Fibroblast of skin of right quadriceps (primary cell): ENCODE data around the gene RHOB.
"Not testable (repeated sequence)": the region's sequence is repeated elsewhere in the genome, so short reads cannot be mapped to it uniquely, and the experiment has no call there.

Experiments
- DNase-seq: peaks from one replicate; pipeline ENCODE4 v3.0.0-alpha.2; 2013

Gene RHOB

DNA sequence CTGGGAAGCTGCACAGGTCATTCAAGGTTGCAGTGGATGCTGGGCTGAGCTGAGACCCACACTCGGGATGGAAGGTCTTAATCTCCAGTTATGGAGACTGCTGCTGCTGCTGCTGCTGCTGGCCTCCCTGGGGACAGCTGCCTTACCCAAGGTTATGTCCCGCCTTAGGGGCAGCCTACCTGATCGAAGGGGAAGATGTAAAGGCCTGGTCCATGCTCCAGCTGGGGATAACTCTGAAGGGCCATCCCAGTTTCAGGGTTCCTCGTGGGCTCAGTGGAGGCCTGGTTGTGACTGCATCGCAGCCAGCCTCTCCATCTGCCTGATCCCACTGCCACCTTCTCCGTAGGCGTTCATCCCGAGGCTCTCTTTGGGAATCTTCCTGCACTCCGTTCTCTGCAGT, 33.0 kb downstream of the RHOB start:
- no peak for DNase-seq

DNA sequence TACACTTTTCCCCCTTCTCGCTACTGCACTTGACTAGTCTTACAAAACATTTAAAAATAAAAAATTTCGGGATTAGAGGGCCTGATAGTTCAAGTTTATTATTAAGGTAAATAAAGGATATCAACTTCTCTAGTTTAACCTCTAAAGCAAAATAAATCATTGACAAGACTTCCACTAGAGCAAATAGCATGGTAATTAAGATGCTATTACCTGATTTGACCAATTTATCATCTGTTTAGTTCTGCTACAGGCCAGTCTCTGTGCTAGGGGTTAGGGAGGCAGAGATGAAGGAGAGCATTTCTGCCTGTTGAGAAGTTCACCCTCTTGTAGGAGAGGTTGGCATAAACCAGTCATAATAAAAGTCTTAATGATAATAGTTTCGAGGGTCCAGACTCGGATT, 34.0 kb downstream of the RHOB start:
- no peak for DNase-seq

DNA sequence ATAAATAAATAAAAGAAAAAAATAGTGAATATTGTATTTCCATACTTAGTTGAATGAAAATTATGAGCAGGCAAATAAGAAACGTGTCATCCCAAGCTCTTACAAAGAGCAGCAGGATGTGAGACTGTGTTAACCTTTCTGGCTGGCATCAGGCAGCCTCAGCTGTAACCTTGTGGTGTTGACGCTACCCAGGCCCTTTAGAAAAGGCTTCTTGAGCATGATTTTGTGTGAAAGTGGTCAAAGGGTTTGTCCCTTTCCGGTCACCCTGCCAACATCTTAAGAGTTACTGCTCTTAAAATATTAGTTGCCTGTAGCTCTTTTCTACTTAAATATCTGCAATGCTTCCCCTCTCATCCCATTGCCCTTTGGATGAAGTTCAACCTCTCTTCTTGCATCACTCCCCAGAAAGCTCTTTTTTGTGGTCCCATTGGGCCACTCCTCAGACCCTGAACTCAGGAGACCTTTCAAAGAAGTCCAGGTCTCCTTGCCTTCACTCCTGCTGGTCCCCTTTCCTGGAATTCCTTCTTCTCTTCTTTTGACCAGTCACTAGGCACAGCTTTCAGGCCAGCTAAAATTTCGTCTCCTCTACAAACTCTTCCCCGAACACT, 35.0 kb downstream of the RHOB start:
- no peak for DNase-seq

DNA sequence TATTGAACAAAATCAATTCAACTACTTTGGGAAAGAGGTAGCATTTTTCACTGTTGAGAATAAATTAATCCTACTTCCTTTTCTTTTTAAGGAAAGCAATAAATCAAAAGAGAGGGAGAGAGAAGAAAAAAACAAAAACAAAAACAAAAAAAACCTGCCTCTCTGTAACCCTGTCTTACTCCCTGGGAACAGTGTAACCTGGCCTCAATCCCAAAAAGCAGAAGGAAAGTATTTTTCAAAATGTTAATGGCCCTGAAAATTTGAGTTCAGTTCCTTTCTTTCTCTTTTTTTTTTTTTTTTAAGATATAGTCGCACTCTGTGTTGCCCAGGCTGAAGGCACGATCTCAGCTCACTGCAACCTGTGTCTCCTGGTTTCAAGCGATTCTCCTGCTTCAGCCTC, 35.9 kb downstream of the RHOB start:
- DNase-seq: no peak

DNA sequence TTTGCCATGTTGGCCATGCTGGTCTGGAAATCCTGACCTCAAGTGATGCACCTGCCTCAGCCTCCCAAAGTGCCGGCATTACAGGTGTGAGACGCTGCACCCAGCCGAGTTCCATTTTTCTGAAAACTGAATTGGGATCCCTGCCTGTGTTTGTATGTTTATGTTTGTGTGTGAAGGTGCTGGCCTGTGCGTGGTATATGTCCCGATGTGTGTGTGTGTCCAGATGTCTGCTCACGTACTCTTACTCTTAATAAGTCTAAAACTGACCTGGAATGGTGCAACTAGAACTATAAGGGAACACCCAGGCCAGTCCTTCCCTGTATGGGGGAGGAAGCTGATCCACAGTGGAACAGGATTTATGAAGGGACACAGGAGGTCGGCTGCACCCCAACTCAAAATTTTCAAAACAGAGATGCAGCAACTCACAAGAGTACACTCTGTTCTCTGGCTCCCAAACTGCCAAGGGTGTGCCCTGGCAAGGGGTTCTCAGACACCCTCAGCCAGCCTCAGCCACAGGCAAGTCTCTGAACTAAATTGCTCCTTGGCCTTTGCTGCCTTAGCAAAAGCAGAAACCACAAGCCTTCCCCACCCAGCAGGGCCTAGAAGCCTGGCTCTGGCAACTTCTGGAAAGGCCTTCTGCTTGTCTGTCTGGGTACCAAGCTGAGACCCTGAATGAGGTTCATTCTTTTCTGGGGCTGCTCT, 36.5 kb downstream of the RHOB start:
- DNase-seq: no peak

DNA sequence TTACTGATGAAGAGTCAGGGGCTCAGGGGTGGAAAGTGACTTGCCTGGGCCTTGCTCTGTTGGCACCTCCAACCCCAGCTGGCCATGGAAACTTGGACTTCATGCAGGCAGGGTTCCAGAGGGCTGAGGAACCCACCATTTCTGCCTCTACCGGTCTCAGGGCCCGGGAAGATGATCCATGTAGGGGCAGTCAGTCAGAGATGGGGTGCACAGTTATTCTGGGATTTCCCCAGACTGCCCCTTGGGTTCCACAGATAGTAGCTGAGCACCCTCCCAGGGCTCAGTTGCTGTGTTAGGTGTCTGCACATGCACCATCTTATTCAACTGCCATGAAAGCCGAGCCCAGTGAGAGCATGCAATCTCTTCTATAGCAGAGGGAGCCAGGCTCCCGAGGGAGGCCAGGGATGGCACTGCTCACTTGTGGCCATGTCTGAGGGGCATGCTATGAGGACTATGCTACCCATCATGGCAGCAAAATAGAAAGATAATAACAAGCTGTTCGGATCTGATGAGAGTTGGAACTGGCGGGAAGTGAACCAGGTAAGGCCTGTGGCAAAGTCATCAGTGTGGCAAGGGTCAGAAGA, 37.3 kb downstream of the RHOB start:
- no peak for DNase-seq

DNA sequence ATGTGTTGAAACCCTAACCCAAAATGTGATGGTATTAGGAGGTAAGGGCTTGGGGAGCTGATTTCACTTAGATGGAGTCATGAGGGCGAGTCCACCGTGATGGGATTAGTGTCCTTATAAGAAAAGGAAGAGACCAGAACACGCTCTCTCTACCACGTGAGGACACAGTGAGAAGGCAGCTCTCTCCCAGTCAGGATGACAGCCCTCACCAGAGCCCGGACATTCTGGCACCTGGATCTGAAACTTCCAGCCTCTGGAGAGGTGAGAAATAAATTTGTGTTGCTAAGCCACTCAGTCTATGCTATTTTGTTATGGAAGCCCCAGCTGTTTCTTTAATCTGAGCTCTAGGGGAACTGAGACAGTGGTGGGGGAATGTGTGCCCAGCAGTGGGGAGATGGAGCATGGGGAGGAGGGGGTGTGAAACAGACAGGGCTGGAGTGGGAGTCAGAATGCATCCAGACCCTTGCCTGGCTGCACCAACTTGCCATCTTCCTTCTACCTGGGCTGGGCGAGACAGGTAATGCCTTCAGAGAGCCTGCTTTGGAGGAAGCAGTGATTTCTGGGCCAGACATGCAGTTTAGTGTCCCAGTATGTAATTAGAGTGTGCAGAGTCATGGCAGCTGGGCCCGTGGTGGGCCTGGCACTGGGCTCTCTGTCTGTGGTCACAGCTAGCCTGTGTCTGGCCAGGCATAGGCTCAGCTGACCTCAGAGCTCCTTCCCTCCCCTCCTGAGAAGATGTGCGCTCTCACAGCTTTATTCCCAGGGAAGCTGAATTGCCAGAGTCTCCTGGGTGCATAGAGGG, 38.1 kb downstream of the RHOB start:
- no peak for DNase-seq

DNA sequence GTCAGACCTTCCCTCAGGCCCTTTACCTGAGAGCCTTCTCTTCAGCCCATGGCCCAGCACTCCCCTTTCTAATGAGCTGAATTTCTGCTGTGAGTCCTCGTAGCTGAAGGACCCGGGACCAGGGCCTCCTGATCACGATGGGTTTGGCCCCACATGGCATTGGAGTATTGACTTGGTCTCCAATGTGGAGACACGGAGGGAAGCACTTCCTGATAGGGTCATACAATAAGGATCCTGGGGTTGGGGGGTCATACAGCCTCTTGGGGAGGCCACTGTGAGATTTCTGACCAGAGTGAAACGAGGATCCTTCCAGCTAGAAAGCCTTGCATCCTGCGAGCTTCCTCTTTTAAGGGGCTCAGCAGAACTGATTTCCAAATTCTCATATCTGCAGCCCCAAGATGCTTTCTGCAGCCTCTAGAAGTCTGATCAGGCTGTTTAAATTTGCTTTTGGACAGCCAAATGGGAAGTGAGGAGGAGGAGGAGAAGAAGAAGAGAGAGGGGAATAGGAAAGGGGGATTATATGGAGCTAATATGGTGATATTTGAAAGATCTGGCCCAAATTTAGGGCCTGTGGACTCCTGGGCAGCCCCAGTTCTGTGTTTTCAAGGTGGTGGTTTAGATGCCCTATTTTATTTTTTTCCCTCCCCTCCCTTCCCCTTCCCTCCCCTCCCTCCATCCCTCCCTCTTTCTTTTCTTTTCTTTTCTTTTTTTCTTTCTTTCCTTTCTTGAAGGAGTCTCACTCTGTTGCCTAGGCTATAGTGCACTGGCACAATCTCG, 38.9 kb downstream of the RHOB start:
- no peak for DNase-seq

DNA sequence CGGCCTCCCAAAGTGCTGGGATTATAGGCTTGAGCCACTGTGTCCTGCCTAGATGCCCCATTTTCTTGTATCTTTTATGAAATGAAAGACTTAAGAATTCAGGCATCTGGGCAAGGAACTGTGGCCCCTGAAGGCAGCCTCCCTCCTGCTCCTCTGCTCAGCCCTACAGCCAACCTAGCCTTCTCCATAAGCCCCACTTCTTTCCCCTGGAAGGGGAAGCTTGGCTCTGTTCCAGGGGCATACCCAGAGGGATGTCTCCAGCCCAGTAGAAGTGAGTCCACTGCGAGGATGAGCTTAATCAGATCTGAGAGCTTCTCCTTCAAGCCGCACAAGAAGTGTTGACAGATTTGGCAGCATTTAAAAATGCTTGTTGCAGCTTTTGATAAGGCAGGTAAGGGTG, 39.7 kb downstream of the RHOB start:
- DNase-seq: no peak

DNA sequence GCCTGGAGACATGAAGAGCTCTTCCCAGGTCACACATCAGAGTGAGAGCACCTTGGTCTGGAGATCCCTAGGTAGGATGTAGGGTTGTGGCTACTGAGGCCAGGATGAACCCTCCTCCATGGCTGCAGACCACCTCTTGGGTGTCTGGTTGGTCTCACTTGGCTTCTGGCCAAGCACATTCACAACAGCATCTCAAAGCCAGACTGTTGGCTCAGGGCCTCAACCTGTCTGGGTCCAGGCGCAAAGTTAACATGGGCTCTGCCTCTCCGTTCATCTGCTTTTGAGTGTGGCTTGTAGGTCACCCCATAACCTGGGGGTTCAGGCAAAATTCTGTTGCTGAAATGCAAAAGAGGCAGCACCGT, 40.1 kb downstream of the RHOB start:
- DNase-seq: no peak

DNA sequence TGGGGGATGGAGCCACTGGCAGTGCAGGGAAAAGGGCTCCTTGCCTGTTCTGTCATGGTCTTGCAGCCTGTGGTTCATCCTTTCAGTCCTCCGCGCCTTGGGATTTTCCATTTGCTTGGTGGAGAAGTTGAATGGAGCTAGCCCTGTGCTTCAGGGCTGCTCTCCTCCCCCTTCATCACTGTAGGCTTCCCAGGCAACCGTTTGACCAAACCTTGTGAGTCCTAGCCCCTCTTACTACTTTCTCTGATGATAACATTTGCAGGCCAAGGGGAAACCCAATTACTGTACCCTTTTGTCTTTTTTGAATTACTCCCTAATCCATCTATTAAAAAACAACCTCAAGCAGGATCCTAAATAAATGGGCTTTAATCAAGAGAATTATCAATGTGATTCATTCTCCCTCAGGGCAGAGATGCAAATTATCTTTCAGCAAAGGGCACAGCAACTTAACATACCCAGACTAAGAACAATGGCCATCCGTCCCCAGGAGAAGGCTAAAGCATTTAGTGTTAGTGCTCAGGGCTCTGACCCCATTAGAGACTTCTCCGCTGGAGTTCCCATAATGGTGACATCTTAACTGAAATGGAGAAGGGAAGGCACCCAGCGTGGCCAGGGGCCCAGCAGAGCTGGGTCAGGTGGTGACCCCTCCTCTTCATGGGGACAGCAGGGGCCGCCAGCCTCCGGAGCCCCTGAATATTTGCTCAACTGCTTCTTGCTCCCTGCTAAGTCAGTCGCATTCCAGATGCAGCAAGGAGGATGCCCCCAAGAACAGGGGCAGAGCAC, 40.7 kb downstream of the RHOB start:
- DNase-seq: no peak

DNA sequence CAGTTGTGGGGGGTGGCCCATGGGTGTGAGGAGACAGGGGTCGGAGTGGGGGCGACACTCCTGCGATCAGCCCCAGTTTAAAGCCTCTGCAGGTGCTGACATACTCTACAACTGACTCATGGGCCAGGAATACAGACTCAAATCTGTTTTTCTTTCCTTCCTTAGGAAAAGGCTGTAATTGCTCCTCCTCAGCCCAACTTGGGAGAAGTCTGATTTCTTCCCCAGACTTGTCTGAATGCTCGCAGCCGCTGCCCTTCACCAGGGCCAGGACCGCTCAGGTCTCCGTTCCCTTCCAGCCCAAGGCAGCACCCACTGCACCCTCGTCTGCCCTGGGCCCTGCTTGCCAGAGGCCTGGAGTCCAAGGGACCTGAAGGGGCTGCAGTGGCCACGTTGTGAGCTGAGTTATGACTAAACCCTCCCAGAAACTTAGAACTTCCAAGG, 41.3 kb downstream of the RHOB start:
- no peak for DNase-seq

DNA sequence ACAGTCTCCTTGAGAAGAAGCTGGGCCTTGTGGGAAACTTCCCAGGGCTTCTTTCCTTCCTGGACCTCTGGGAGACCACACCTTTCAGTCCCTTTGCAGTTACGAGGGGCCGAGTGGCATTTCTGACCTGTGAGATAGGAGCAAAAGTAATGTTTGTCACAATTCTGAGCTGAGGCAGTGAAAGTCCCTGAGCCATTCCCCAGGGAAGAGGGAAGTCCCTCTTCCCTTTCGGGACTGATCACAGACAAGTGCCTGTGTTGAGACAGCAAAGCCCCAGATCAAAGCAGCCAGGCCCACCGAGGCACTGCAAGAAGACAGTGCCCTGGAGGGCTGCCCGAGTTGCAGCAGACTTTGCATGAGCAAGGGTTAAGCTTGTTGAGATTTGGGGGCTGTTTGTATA, 41.9 kb downstream of the RHOB start:
- DNase-seq: no peak

DNA sequence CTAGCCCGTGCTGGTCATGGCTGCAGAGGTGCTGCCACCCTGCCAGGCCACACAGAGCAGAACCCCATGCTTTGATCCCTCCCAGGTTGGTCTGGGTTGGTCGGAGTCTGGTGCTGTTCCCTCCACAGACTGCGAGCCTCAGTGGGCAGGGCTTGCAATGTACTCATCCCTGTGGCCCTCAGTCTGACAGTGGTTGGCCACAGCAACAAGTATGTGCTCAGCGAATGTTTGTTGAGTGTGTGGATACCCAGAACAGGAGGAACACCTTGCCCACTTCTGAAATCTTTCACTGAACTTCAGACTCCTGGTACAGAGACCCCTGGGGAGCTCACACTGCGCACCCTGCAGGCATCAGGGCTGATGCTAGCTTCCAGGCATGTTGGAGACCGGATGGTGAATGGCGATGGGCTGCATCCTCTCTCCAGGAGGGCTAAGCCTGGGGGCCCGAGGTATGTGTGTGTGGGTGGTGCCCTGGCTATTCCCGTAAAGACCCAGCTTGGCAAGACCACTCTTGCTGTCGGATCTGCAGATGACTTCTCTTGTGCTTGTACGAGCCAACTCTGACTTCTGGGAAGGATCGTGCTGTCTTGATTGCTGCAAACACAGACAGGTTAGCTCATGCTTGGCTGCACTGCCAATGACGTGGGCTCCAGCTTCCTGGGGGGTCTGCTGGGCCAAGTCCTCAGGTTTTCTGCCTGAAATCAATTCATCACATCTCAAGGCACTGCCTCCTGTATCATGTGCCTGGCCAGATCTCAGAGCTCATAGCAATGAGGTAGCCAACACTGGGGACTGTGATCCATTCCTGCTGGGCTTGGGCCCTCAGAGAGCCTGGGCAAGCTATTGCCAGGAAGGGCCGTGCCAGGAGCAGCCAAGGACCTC, 43.7 kb downstream of the RHOB start:
- DNase-seq: peak; percentile 73

DNA sequence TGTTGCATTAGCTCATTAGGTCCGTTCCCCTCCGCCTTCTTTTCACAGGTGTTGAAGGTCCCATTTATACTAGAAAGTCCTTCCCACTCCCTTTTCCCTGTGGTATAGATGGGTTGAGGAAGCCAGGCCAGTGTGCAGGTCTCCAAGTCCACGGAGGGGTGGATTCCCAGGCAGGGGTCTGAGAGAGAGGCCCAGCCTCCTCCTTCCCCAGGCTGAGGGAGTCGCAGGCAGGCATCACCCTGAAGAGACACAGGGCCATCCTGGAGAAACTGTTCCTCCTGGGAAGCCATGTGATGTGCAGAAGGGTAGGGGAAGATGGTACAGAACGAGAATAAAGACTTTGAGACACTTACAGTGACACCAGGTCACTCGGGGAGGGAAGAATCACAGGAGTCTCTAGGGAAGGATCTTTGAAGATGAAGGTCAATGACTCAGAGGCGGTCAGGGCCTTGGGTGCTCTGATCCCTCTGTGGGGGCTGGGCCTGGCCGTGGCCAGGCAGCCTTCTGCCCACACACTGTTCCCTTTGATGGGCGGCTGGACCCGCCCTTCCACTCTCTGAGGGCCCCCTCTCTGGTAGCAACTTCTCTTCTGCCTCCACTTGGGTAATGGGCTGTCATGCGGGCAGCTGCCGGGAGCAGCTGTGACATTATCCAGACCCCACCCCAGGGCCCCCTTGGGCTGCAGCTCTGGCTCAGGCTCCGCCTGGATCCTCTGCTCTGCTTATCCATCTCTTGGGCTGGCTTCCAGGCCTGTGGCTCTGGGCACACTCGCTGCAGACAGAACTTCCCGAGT, 45.1 kb downstream of the RHOB start:
- DNase-seq: no peak

DNA sequence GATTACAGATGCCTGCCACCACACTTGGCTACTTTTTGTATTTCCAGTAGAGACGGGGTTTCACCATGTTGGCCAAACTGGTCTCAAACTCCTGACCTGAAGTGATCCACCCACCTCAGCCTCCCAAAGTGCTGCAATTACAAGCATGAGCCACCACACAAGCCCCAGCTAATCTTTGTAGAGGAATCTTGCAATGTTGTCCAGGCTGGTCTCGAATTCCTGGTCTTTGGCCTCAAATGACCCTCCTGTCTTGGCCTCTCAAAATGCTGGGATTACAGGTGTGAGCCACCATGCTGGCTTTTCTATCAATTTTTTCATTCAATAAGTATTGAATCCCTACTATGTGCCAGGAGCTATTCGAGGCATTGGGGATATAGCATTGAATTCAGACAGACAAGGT, 46.2 kb downstream of the RHOB start:
- DNase-seq: not testable (repeated sequence)

DNA sequence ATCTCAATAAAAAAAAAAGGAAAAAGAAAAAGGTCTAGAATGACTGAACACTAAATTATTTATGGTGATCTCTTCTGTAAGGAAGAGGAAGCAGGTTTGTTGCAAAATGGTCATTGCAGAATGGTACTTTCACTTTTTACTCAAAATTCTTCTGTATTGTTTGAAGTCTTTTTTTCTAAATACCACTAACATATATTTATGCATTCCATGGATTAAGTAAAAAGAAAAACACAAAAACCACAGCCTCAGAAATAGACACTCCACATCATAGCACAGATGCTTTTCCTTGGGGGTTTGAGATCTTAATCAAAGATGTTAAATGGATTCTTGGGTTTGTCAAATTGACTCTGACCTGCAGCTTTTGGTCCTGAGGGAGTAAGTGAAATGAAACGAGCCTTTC, 47.4 kb downstream of the RHOB start:
- peak; percentile 82 for DNase-seq

DNA sequence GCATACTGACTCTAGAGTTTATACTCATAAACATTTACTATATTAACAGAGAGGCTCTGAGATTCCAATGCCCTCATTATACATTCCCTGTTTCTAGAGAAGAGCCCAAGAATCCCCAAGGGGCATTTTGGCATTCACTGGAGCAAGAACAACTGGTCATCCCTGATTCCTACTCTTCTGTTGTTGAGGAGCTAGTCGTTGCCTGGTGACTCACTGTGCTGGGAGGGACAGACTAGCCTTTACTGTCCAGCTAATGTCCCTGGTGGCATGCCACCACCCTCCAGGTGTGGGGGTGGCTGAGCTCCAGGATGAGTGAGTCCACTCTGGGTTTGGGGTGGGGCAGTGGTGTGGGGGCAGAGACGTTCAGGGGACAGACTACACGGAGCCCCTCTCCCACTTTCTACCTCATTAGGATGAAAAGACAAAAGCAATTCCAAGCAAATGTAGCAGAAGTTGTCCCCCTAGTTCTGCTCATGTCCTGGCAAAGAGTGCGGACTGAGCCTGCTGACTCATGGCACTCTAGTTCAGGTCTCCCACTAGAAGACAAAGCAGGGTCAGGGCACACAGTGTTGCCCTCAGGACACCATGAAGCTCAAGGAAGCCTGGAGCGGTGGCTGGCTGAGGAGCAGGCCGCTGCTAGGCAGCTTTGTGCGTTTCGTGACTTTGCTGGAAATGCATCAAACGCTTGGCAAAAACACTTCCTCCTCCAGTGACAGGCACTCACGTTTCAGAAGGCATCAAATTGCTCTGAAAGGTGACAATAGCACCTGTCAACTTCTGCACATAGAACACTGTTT, 49.4 kb downstream of the RHOB start:
- DNase-seq: peak; percentile 66

DNA sequence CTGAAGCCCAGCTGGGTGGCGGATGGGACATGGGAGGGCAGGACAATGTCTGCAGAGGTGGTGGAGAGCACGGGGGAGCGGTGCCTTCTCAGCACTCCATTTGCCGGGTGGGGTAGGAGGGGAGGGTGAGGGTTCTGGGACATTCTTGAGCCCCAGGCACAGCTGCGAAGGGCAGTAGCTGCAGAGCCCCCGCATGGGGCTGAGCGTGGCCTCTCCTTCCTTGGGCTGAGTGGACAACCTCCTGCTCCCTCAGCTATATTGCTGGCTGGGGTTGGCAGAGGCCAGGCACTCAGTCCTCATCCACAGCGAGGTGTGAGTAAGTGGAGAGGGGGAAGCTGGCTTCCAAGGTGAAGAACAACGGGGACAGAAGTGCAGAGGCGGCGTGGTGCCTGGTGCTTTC, 50.1 kb downstream of the RHOB start:
- DNase-seq: no peak
